ENCODE data around the gene SP7.
"Not testable (repeated sequence)": the region's sequence is repeated elsewhere in the genome, so short reads cannot be mapped to it uniquely, and the experiment has no call there.

SP7 gene

GRCh38 chr12:53345486-53346188 lies 9.5 kb upstream of the SP7 start:
- DNase-seq = no peak

GRCh38 chr12:53344824-53345485 lies 8.8 kb upstream of the SP7 start:
- peak; percentile 59 for DNase-seq

- no peak for DNase-seq
Measured at GRCh38 chr12:53344487-53344823, 8.3 kb upstream of the SP7 start.

- no peak for DNase-seq
Measured at GRCh38 chr12:53343969-53344368, 7.8 kb upstream of the SP7 start.

GRCh38 chr12:53343449-53343848 lies 7.3 kb upstream of the SP7 start:
- DNase-seq = no peak

GRCh38 chr12:53340398-53340797 lies 4.2 kb upstream of the SP7 start:
- DNase-seq = no peak

- DNase-seq = no peak
Measured at GRCh38 chr12:53338916-53339315, 2.8 kb upstream of the SP7 start.

- no peak for DNase-seq
Measured at GRCh38 chr12:53338017-53338416, 1.9 kb upstream of the SP7 start.

GRCh38 chr12:53334822-53335221 lies 1.3 kb downstream of the SP7 start:
- DNase-seq = no peak

GRCh38 chr12:53333845-53334244 lies 2.3 kb downstream of the SP7 start:
- no peak for DNase-seq

- no peak for DNase-seq
Measured at GRCh38 chr12:53333289-53333688, 2.9 kb downstream of the SP7 start.

- no peak for DNase-seq
Measured at GRCh38 chr12:53332744-53333143, 3.4 kb downstream of the SP7 start.

GRCh38 chr12:53332339-53332738 lies 3.8 kb downstream of the SP7 start:
- not testable (repeated sequence) for DNase-seq

GRCh38 chr12:53330671-53331070 lies 5.5 kb downstream of the SP7 start:
- DNase-seq = no peak

GRCh38 chr12:53328043-53328435 lies 8.1 kb downstream of the SP7 start:
- DNase-seq = no peak

- no peak for DNase-seq
Measured at GRCh38 chr12:53327435-53328042, 8.6 kb downstream of the SP7 start.

- no peak for DNase-seq
Measured at GRCh38 chr12:53326460-53327185, 9.5 kb downstream of the SP7 start.

- DNase-seq = peak; percentile 13
Measured at GRCh38 chr12:53325511-53326061, 10.6 kb downstream of the SP7 start.

- DNase-seq = peak; percentile 73
Measured at GRCh38 chr12:53324779-53325510, 11.2 kb downstream of the SP7 start.

- peak; percentile 33 for DNase-seq
Measured at GRCh38 chr12:53324113-53324778, 11.9 kb downstream of the SP7 start.

- no peak for DNase-seq
Measured at GRCh38 chr12:53320352-53321195, 15.6 kb downstream of the SP7 start.

Data from T-helper 9 cell (primary cell).